Fibroblast of the aortic adventitia (primary cell): Measurements from ENCODE around the gene DPP7. TPM values are rescaled to one million over a fixed set of nuclear protein-coding genes. Genes with fewer than 3 reads are reported as not detected.

Source experiments
- DNase-seq: peaks from one replicate; pipeline ENCODE4 v3.0.0-alpha.2; 2010; ENCODE audit warnings: low read depth
- H3K4me3 ChIP-seq: 2 replicates; pipeline ENCODE4 v1.5.1; 2011; ENCODE audit warnings: low read depth, mild to moderate bottlenecking, control low read depth, low read length, moderate library complexity
- CTCF ChIP-seq: IDR thresholded peaks from 2 replicates; pipeline ENCODE4 v1.5.1; 2011; ENCODE audit warnings: mild to moderate bottlenecking, low read length, control low read depth, inconsistent platforms; ENCODE audit not compliant: insufficient read depth
- total RNA-seq: library from RNA; depleted of rRNA; stranded (reverse); fragments of >200 nt; gene quantifications from 2 replicates; pipeline ENCODE4 v1.2.3, GENCODE V29; 2012; ENCODE audit warnings: low replicate concordance

DPP7 gene
- total RNA-seq, 1 donor, result 69.5 TPM

DNA sequence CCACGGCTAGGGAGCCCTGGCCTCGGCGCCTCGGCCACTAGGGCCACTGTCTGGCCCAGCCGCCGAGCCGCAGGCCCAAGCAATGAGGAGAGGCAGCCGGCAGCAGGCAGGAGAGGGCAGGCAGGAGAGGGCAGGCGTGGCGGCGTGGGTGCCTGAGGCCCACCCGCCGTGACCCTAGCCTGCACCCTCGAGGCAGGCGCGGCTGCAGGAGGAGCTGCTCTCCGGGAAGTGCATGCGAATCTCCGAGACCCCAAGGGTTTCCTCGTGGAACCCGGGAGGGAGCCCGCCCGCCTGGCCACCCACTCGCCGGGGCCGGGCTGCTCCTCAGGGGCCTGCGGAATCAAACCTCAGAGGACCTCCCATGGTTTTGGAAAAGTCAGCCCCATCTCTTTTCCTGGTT is 33.7 kb upstream of the DPP7 start:
- H3K4me3 ChIP-seq, result no peak overlapping the region
- no peak for DNase-seq
- no peak for TF ChIP-seq CTCF

GRCh38 chr9:137147793-137148160 is 33.2 kb upstream of the DPP7 start:
- TF ChIP-seq CTCF, result no peak
- no peak overlapping the region for H3K4me3 ChIP-seq
- no peak for DNase-seq

DNA sequence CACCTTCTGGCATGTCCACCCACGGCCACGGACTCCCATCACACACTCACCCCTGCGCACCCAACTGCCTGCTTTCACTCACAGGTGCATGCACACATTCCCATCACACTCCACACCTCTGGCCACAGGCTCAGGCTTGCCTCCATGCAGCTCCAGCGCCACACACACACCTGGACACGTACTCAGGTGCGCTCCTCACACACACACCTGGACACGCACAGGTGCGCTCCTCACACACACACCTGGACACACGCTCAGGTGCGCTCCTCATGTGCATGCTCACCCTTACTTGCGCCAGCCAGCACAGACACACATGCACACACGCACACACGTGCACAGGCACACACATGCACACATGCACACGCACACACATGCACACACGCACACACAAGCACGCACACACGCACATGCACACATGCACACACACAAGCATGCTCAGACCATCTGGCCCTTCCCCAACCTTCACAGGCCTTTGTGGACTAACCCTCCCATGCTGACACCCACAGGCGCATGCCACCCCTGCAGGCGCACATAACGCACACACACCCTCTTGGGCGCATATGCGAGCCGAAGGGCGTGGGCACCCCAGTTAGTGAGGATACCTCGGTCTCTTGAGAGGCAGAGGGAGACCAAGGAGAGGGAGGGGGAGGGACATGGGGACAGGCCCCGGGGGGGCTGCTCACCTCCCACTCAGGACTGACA is 32.7 kb upstream of the DPP7 start:
- H3K4me3 ChIP-seq, result no peak overlapping the region
- DNase-seq, result no peak
- TF ChIP-seq CTCF, result no peak

GRCh38 chr9:137146527-137146918 is 32.0 kb upstream of the DPP7 start:
- no peak for DNase-seq
- TF ChIP-seq CTCF, result no peak
- H3K4me3 ChIP-seq, result no peak overlapping the region

DNA sequence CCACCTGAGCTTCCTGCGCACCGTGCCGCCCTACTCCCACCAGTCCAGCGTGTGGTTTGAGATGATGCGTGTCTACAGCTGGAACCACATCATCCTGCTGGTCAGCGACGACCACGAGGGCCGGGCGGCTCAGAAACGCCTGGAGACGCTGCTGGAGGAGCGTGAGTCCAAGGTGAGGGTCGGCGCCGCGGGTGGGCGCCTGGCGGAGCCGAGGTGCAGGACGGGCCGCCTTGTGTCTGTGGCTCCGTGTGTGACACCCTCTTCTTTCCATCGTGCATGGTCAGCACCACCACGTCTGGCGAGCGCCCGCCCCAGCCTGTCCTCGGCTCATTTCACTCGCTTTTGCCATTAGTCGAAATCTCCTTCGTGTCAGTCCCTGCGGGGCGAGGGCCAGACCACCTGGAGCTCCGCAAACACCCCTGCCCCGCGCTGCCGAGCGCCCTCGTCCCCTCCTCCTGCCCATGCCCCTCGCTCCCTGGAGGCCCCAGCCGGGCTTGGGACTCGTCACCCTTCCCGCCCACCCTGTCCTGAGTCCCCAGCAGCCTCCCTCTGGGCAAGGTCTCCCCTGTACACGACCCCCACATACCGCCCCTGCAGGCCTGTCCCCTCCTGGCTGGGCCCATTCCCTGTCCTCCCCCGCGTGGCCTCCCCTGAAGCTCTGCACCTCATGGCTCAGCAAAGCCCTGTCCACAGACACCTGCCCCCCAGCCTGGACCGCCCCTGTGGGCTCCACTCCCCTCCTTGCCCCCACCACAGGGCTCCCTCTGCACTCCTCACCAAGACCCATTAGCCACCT is 31.4 kb upstream of the DPP7 start:
- no peak for DNase-seq
- no peak overlapping the region for H3K4me3 ChIP-seq
- TF ChIP-seq CTCF, result no peak

DNA sequence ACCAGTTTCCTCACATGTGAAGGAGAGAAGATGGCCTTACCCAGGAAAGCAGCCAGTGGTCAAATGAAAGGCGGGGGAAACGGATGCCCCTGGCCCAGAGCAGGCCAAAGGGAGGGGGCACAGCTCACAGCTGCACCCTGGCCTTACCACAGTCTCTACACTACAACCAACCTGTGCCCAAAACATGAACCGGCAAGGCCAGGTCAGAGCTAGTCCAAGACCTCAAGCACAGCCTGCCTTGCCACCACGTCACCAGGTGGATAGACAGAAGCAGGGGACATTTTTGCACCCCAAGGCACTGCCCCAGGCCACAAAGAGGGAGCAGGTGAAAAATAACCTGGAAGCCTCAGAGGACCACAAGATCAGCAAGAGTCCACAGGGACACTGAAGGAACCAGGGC is 28.9 kb upstream of the DPP7 start:
- DNase-seq, result no peak
- no peak for TF ChIP-seq CTCF
- no peak overlapping the region for H3K4me3 ChIP-seq
